GM19043 (cell line): Measurements from ENCODE around the gene FGF14.
A peak's percentile ranks its signal among the peaks of the same experiment; 100 is the strongest.

Experiments
- ATAC-seq: cut with Tn5 transposase; IDR thresholded peaks from one replicate; pipeline ENCODE4 v1.9.1; 2021; ENCODE audit warnings: low read depth; ENCODE audit not compliant: unreplicated experiment

FGF14 gene

GRCh38 chr13:101946401-101946800 is 455.4 kb downstream of the FGF14 start:
- no peak for ATAC-seq

- ATAC-seq: no peak
Observed at GRCh38 chr13:101945435-101945834, 456.4 kb downstream of the FGF14 start.

- ATAC-seq: no peak
Observed at GRCh38 chr13:101944521-101944920, 457.3 kb downstream of the FGF14 start.

GRCh38 chr13:101942535-101943157 is 459.2 kb downstream of the FGF14 start:
- no peak for ATAC-seq

GRCh38 chr13:101942038-101942437 is 459.8 kb downstream of the FGF14 start:
- peak; percentile 50 for ATAC-seq

- ATAC-seq: no peak
Observed at GRCh38 chr13:101941095-101941783, 460.6 kb downstream of the FGF14 start.

GRCh38 chr13:101939370-101939769 is 462.5 kb downstream of the FGF14 start:
- no peak for ATAC-seq

- no peak for ATAC-seq
Observed at GRCh38 chr13:101935828-101936227, 466.0 kb downstream of the FGF14 start.

GRCh38 chr13:101931186-101931585 is 470.7 kb downstream of the FGF14 start:
- no peak for ATAC-seq

- ATAC-seq: no peak
Observed at GRCh38 chr13:101930331-101930730, 471.5 kb downstream of the FGF14 start.

GRCh38 chr13:101925731-101926130 is 476.1 kb downstream of the FGF14 start:
- no peak for ATAC-seq

- no peak for ATAC-seq
Observed at GRCh38 chr13:101919541-101920181, 482.2 kb downstream of the FGF14 start.

GRCh38 chr13:101917833-101918661 is 483.8 kb downstream of the FGF14 start:
- no peak for ATAC-seq

GRCh38 chr13:101917475-101917810 is 484.4 kb downstream of the FGF14 start:
- no peak for ATAC-seq

- ATAC-seq: no peak
Observed at GRCh38 chr13:101916775-101917474, 484.9 kb downstream of the FGF14 start.

- no peak for ATAC-seq
Observed at GRCh38 chr13:101916108-101916774, 485.6 kb downstream of the FGF14 start.

- ATAC-seq: no peak
Observed at GRCh38 chr13:101915755-101916107, 486.1 kb downstream of the FGF14 start.

- no peak for ATAC-seq
Observed at GRCh38 chr13:101915331-101915730, 486.5 kb downstream of the FGF14 start.

- ATAC-seq: no peak
Observed at GRCh38 chr13:101911752-101912151, 490.1 kb downstream of the FGF14 start.

- ATAC-seq: no peak
Observed at GRCh38 chr13:101903890-101904289, 498.0 kb downstream of the FGF14 start.
